Neuron (in vitro differentiated cells): ENCODE measurements around the gene ANAPC2.

Experiments used
- H2AFZ ChIP-seq: one replicate; pipeline ENCODE4 v1.6.1; 2013; ENCODE audit warnings: low read depth, mild to moderate bottlenecking, inconsistent platforms, low read length, moderate library complexity
- H3K27me3 ChIP-seq: one replicate; pipeline ENCODE4 v1.6.1; 2013; ENCODE audit warnings: low read length; ENCODE audit not compliant: insufficient read depth
- H3K36me3 ChIP-seq: one replicate; pipeline ENCODE4 v1.6.1; 2013; ENCODE audit warnings: low read length; ENCODE audit not compliant: insufficient read depth
- H3K4me1 ChIP-seq: one replicate; pipeline ENCODE4 v1.6.1; 2013; ENCODE audit warnings: low read length; ENCODE audit not compliant: insufficient read depth
- H3K4me3 ChIP-seq: 2 replicates; pipeline ENCODE4 v1.5.1; 2013; ENCODE audit warnings: mild to moderate bottlenecking, low read length, moderate library complexity
- H3K9me3 ChIP-seq: one replicate; pipeline ENCODE4 v1.6.1; 2013; ENCODE audit warnings: low read length

Gene ANAPC2

DNA sequence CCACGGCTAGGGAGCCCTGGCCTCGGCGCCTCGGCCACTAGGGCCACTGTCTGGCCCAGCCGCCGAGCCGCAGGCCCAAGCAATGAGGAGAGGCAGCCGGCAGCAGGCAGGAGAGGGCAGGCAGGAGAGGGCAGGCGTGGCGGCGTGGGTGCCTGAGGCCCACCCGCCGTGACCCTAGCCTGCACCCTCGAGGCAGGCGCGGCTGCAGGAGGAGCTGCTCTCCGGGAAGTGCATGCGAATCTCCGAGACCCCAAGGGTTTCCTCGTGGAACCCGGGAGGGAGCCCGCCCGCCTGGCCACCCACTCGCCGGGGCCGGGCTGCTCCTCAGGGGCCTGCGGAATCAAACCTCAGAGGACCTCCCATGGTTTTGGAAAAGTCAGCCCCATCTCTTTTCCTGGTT, 40.1 kb downstream of the ANAPC2 start:
- Histone ChIP-seq H3K4me1 (no peaks in the 10 kb centered on the region), H2AFZ (no peak overlapping the region), H3K9me3 (no peaks in the 10 kb centered on the region), H3K4me3 (no peak overlapping the region), H3K27me3 (peaks cover 42% of the 10 kb centered on the region), H3K36me3 (no peaks in the 10 kb centered on the region)

DNA sequence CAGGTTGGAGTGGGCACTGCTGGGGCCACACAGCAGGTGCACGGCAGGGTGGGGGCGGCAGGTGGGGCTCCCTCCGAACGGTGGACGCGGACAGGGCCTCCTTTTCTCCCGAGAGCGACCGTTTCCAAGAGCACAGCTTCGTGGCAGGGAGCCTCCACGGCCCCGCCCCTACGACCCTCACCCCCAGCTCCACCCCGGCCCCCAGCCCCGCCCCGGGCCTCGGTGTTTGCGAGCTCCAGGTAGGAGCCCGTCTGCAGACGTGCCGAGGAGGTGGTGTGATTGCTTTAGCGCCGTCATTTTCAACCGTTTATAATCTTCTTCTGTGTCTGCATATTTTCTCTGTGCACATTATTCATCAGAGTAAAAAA, 40.6 kb downstream of the ANAPC2 start:
- H3K27me3 ChIP-seq = peaks cover 47% of the 10 kb centered on the region
- H3K4me3 ChIP-seq = no peak overlapping the region
- no peaks in the 10 kb centered on the region for H3K9me3 ChIP-seq
- no peaks in the 10 kb centered on the region for H3K4me1 ChIP-seq
- no peaks in the 10 kb centered on the region for H3K36me3 ChIP-seq
- no peak overlapping the region for H2AFZ ChIP-seq

DNA sequence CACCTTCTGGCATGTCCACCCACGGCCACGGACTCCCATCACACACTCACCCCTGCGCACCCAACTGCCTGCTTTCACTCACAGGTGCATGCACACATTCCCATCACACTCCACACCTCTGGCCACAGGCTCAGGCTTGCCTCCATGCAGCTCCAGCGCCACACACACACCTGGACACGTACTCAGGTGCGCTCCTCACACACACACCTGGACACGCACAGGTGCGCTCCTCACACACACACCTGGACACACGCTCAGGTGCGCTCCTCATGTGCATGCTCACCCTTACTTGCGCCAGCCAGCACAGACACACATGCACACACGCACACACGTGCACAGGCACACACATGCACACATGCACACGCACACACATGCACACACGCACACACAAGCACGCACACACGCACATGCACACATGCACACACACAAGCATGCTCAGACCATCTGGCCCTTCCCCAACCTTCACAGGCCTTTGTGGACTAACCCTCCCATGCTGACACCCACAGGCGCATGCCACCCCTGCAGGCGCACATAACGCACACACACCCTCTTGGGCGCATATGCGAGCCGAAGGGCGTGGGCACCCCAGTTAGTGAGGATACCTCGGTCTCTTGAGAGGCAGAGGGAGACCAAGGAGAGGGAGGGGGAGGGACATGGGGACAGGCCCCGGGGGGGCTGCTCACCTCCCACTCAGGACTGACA, 41.1 kb downstream of the ANAPC2 start:
- Histone ChIP-seq H3K36me3 (no peaks in the 10 kb centered on the region), H3K9me3 (no peaks in the 10 kb centered on the region), H3K27me3 (peaks cover 52% of the 10 kb centered on the region), H3K4me3 (no peak overlapping the region), H3K4me1 (no peaks in the 10 kb centered on the region), H2AFZ (no peak overlapping the region)

DNA sequence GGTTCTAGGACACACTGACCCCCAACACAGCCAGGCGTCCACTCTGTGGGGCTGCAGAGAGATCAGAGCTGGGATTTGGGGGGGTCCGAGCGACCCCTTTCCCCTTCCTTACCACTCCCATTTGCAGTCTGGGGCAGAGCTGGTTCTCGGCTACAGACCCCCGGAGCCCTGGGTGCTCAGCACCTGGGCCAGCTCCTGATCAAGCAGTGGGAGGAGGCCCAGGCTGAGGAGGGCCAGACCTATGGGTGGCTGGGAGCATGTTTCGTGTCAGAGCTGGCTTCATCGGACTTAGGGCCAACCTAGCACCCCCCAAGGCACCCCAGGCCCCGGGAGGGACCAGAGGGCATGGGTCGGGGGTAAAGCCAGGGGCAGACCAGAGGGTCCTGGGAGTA, 41.8 kb downstream of the ANAPC2 start:
- Histone ChIP-seq H3K9me3 (no peaks in the 10 kb centered on the region), H3K36me3 (no peaks in the 10 kb centered on the region), H3K4me3 (no peak overlapping the region), H3K4me1 (no peaks in the 10 kb centered on the region), H3K27me3 (peaks cover 59% of the 10 kb centered on the region), H2AFZ (no peak overlapping the region)

DNA sequence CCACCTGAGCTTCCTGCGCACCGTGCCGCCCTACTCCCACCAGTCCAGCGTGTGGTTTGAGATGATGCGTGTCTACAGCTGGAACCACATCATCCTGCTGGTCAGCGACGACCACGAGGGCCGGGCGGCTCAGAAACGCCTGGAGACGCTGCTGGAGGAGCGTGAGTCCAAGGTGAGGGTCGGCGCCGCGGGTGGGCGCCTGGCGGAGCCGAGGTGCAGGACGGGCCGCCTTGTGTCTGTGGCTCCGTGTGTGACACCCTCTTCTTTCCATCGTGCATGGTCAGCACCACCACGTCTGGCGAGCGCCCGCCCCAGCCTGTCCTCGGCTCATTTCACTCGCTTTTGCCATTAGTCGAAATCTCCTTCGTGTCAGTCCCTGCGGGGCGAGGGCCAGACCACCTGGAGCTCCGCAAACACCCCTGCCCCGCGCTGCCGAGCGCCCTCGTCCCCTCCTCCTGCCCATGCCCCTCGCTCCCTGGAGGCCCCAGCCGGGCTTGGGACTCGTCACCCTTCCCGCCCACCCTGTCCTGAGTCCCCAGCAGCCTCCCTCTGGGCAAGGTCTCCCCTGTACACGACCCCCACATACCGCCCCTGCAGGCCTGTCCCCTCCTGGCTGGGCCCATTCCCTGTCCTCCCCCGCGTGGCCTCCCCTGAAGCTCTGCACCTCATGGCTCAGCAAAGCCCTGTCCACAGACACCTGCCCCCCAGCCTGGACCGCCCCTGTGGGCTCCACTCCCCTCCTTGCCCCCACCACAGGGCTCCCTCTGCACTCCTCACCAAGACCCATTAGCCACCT, 42.4 kb downstream of the ANAPC2 start:
- peaks cover 65% of the 10 kb centered on the region for H3K27me3 ChIP-seq
- no peaks in the 10 kb centered on the region for H3K9me3 ChIP-seq
- no peaks in the 10 kb centered on the region for H3K4me1 ChIP-seq

DNA sequence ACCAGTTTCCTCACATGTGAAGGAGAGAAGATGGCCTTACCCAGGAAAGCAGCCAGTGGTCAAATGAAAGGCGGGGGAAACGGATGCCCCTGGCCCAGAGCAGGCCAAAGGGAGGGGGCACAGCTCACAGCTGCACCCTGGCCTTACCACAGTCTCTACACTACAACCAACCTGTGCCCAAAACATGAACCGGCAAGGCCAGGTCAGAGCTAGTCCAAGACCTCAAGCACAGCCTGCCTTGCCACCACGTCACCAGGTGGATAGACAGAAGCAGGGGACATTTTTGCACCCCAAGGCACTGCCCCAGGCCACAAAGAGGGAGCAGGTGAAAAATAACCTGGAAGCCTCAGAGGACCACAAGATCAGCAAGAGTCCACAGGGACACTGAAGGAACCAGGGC, 44.9 kb downstream of the ANAPC2 start:
- H3K27me3 ChIP-seq = peaks cover 78% of the 10 kb centered on the region
- peaks cover 2% of the 10 kb centered on the region for H3K4me1 ChIP-seq
- no peak overlapping the region for H2AFZ ChIP-seq
- H3K36me3 ChIP-seq = no peaks in the 10 kb centered on the region
- no peak overlapping the region for H3K4me3 ChIP-seq
- no peaks in the 10 kb centered on the region for H3K9me3 ChIP-seq

More for the DNA sequence above, 42.4 kb downstream of the ANAPC2 start:
- Histone ChIP-seq H3K36me3 (no peaks in the 10 kb centered on the region), H3K4me3 (no peak overlapping the region), H2AFZ (no peak overlapping the region)

DNA sequence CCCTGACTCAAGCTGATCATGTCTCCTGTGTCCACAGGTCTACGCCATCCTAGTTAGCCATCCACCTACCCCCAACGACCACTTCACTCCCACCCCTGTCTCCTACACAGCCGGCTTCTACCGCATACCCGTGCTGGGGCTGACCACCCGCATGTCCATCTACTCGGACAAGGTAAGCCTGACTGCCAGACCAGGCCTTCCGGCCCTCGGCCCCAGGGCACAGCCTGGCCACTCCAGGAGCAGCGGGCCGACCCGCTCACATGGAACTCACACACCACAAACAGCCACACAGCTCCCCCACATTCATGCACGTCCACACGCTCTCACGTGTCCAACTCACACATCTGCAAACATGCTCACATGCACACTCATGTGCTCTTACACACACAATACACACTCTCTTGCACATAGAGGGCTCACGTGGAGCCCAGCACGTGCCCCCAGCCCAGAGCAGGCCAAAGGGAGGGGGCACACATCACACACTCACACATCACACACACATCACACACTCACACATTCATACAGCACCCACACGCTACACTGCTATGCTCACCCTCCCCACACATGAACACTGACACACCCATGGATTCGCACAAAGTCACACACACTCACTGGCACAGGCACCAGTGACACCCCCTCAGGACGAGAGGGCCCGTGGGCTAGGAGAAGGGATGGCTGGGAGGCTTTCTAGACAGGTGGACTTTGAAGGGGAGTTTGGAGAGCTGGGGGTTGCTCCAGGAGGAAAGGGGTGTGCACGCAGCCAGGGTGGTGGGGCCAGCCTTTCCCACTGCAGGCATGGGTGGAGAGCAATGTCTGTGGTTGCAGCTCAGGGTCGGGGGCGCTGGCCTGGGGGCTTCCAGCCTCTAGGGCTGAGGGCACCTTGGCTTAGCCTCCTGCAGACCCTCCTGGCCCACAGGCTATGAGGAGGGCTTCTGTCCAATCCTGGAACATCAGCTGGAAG, 46.1 kb downstream of the ANAPC2 start:
- Histone ChIP-seq H3K36me3 (no peaks in the 10 kb centered on the region), H3K9me3 (no peaks in the 10 kb centered on the region), H3K4me1 (peaks cover 3% of the 10 kb centered on the region), H3K27me3 (peaks cover 81% of the 10 kb centered on the region), H3K4me3 (no peak overlapping the region), H2AFZ (no peak overlapping the region)

DNA sequence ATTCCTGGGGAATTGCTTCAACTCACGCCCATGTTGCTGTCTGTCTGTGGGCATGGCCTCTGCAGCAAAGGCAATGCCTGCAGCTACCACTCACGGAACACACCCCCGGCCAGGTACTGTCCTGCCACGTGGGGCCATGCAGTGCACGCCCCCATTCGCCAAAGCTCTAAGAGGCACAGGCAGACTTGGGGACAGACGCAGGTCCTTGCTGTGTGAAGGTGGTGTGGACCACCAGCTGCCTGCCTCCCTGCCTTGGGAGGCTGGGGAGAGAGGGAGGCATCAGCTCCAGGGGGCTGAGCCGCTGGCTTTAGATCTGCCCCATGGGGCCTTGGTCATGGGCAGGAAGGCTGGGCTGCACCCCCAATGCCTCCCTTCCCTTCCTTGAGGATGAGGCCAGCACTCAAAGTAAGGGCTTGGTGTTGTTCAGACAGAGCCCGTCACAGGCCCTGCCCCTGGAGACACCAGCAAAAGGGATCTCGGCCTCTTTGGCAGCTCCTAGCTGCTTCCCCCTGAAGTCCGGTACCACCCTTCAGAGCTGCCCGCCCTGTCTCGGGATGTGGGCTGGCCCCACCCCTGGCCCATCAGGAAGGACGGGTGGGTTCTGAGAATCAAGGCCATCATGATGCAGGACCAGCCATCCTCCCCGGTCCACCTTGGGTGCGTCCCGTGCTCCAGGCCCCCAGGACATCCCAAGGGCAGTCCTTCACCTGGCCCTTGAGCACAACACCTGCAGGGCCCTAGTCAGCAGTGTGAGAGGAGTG, 47.1 kb downstream of the ANAPC2 start:
- no peaks in the 10 kb centered on the region for H3K9me3 ChIP-seq
- no peak overlapping the region for H2AFZ ChIP-seq
- no peaks in the 10 kb centered on the region for H3K36me3 ChIP-seq
- peaks cover 3% of the 10 kb centered on the region for H3K4me1 ChIP-seq
- H3K27me3 ChIP-seq = peaks cover 84% of the 10 kb centered on the region
- no peak overlapping the region for H3K4me3 ChIP-seq

DNA sequence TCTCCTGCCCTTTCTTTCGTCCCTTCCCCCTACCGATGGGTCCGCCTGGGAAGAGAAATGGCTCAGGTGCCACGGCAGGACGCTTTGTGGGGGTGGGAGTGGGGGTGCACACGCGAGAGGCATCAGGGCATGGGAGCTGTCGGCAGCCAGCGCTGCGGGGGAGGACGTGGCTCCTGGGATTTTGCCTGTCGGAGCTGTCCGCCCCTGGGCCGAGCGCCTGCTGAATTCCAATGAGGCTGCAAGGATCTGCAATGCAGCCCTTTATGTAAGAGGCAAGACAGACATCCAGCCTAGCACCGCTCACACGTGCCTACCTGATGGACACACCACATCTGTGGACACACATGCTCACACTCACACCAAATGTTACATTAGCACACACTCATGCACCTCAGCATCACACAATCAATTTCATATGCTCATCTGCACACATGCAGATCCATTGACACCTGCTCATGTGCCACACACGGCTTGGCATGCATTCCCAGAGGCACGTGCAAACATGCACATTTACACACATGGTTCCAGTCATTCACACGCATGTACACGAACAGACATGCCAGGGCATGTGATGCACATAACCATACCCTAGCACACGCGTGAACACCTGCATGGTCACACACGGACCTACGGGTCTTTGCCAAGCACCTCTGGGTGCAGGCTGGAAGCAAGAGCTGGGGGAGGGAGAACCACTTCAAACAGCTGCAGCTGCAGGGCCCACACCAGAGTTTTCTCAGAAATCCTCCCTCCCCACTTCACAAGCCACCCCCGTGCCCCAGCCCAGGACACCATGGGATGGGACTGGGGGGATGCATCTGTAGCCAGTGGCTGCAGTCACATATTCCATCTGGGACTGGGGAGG, 48.0 kb downstream of the ANAPC2 start:
- Histone ChIP-seq H3K4me3 (no peak overlapping the region), H3K36me3 (no peaks in the 10 kb centered on the region), H3K4me1 (peaks cover 3% of the 10 kb centered on the region), H3K9me3 (no peaks in the 10 kb centered on the region), H3K27me3 (peaks cover 83% of the 10 kb centered on the region), H2AFZ (no peak overlapping the region)

DNA sequence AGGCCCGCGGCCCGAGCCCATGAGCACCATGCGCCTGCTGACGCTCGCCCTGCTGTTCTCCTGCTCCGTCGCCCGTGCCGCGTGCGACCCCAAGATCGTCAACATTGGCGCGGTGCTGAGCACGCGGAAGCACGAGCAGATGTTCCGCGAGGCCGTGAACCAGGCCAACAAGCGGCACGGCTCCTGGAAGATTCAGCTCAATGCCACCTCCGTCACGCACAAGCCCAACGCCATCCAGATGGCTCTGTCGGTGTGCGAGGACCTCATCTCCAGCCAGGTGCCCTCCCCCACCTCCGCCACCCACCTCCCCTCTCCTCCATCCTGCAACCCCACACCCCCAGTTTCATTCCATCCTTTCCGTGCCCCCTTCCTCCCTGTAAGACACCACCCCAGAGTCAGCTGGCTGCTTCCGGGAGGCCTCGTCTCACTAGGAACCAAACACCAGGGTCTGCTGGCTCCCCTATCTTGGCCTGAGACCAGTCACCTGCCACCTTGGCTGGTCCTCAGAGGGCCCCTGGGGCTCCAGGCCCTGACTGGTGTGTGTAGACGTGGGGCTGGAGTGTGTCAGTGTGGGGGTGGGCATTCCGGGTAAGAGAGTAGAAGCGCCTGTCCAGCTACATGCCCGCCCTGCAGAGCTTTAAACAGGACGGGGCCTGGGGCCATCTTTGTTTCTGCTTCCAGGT, 48.8 kb downstream of the ANAPC2 start:
- H2AFZ ChIP-seq = no peak overlapping the region
- H3K4me3 ChIP-seq = no peak overlapping the region
- peaks cover 83% of the 10 kb centered on the region for H3K27me3 ChIP-seq
- H3K36me3 ChIP-seq = no peaks in the 10 kb centered on the region
- H3K4me1 ChIP-seq = peaks cover 3% of the 10 kb centered on the region
- H3K9me3 ChIP-seq = no peaks in the 10 kb centered on the region

DNA sequence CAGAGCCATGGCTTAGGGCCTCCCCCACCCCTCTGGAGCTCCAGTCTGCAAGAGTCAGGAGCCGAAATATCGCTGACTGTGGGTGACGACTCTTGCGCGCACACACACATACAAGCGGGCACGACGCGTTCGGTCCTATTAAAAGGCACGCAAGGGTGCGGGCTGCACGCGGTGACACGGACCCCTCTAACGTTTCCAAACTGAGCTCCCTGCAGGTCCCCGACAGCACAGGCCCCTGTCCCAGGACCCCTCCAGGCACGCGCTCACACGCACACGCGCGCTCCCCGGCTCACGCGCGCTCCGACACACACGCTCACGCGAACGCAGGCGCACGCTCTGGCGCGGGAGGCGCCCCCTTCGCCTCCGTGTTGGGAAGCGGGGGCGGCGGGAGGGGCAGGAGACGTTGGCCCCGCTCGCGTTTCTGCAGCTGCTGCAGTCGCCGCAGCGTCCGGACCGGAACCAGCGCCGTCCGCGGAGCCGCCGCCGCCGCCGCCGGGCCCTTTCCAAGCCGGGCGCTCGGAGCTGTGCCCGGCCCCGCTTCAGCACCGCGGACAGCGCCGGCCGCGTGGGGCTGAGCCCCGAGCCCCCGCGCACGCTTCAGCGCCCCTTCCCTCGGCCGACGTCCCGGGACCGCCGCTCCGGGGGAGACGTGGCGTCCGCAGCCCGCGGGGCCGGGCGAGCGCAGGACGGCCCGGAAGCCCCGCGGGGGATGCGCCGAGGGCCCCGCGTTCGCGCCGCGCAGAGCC, 49.5 kb downstream of the ANAPC2 start, which contains the start of gene GRIN1:
Gene GRIN1 (plus strand): TSS at position 433 of the 746 bp plus-strand sequence. CDS start 333 bp downstream, outside the sequence.
- Histone ChIP-seq H3K36me3 (no peaks in the 10 kb centered on the region), H2AFZ (no peak within 1 kb of the TSS), H3K9me3 (no peaks in the 10 kb centered on the region), H3K4me3 (no peak within 1 kb of the TSS), H3K4me1 (peaks cover 3% of the 10 kb centered on the region), H3K27me3 (peaks cover 80% of the 10 kb centered on the region)
